Measurements from ENCODE around the gene HDAC4. TPM values are rescaled to one million over a fixed set of nuclear protein-coding genes. Genes with fewer than 3 reads are reported as not detected.

The HDAC4 gene
- total RNA-seq, 4 donors from 2014 or later: 68.0 to 123 (median 86.5) TPM

GRCh38 chr2:239318790-239319661, 81.8 kb downstream of the HDAC4 start:
- Histone ChIP-seq H3K4me1 (peaks cover 0 to 74% (median 27%) of the 10 kb centered on the region in 4 donors), H3K27me3 (no peaks in the 10 kb centered on the region), H3K36me3 (no peaks in the 10 kb centered on the region), H3K4me3 (peak overlapping the region; percentile 27 to 47 (median 36)), H3K9me3 (no peaks in the 10 kb centered on the region), H3K27ac (peak overlapping the region; percentile 64 to 92 (median 83))
- peak in 1 of 2 donors; percentile 51 for DNase-seq (ENCODE audit: low spot score in 2 of 2)
- WGBS, 2 donors: 8 to 15% methylated on average over 18 to 20 of the region's 20 CpGs
- peak in 1 of 2 donors; percentile 48 for TF ChIP-seq EP300 (IDR thresholded peaks at IDR 0.05)
- TF ChIP-seq, protein P1, sequence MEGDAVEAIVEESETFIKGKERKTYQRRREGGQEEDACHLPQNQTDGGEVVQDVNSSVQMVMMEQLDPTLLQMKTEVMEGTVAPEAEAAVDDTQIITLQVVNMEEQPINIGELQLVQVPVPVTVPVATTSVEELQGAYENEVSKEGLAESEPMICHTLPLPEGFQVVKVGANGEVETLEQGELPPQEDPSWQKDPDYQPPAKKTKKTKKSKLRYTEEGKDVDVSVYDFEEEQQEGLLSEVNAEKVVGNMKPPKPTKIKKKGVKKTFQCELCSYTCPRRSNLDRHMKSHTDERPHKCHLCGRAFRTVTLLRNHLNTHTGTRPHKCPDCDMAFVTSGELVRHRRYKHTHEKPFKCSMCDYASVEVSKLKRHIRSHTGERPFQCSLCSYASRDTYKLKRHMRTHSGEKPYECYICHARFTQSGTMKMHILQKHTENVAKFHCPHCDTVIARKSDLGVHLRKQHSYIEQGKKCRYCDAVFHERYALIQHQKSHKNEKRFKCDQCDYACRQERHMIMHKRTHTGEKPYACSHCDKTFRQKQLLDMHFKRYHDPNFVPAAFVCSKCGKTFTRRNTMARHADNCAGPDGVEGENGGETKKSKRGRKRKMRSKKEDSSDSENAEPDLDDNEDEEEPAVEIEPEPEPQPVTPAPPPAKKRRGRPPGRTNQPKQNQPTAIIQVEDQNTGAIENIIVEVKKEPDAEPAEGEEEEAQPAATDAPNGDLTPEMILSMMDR (IDR thresholded peaks at IDR 0.05): no peak

DNA sequence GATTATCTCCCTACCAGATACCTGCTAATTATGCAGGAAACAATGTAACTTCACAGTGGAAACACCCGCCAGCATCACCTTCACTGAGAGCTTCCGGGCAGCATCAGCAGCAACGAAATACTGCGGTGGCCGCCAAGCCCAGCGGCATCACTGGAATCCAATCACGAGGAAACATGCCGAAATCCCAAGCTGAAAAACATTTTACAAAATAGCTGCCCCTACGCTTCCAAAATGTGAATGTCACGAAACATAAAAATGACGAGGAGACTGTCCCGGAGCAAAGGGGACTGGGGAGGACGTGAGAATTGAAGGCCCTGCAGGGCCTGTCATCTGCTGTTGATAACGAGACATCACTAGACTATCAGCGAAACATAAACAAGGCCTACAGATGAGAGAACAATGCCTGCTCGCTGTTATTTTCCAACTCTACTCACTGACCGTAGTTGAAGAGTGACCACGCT, 82.6 kb downstream of the HDAC4 start:
- Histone ChIP-seq H3K27ac (peak overlapping the region; percentile 64 to 92 (median 83)), H3K27me3 (no peaks in the 10 kb centered on the region), H3K36me3 (no peaks in the 10 kb centered on the region), H3K4me1 (peaks cover 0 to 74% (median 32%) of the 10 kb centered on the region in 4 donors), H3K4me3 (no peak overlapping the region), H3K9me3 (no peaks in the 10 kb centered on the region)
- no peak for DNase-seq (ENCODE audit: low spot score in 2 of 2)
- TF ChIP-seq EP300 (IDR thresholded peaks at IDR 0.05): peak in 1 of 2 donors; percentile 7
- TF ChIP-seq POLR2A (IDR thresholded peaks at IDR 0.05): no peak
- 64 to 69% methylated on average over 18 of the region's 18 CpGs for WGBS, 2 donors

DNA sequence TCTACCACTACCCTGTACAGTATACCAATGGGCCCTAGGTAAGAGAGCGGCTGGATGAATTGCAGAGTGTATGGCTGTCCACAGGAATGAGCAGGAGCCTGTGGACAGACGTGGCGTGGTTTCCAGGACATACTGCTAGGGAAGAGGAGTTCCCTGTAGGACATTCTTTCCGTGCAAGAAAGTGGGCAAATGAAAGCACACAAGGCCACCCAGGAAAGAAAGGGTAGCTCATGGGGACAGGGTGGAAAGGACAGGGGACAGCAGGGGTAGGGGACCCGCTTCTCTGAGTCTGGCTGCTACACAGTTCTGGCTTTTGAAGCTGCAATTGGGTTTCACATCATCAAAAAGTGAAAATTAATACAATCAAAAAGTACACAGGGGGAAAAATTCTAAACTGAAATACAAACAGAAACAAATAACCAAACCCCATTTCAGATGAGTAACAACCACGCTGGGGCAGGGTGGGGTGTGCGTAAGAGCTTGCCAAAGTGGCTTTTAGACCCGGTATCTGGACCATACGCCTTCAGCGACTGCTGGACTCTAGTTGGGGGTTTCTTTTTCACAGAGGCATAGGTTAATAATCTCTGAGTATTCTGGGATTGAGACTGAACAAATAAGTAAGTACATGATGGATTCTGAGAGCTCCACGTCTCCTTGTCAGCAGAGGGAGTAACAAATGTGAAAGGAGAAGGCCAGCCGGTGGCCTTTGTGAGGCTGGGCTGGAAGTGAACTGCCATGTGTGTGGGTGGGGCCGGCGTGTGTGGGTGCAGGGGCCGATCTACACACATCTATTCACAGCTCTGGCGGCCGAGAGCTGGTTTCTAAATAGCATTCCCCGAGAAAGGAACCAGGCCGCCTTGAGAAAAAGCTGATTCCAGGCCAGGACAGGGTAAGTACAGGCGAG, 84.0 kb downstream of the HDAC4 start:
- Histone ChIP-seq H3K27ac (peak overlapping the region; percentile 64 to 92 (median 83)), H3K27me3 (no peaks in the 10 kb centered on the region), H3K4me3 (peak overlapping the region in 2 of 4 donors; percentile 10 to 15), H3K4me1 (peaks cover 0 to 73% (median 37%) of the 10 kb centered on the region in 4 donors), H3K36me3 (no peaks in the 10 kb centered on the region), H3K9me3 (no peaks in the 10 kb centered on the region)
- TF ChIP-seq POLR2A (IDR thresholded peaks at IDR 0.05) (peak in 1 of 2 donors; percentile 46), EP300 (IDR thresholded peaks at IDR 0.05) (peak in 1 of 2 donors; percentile 76)
- TF ChIP-seq, protein P1 (IDR thresholded peaks at IDR 0.05): peak in 3 of 5 experiments; percentile 6 to 42 (median 21)
- 27 to 28% methylated on average over 20 of the region's 20 CpGs for WGBS, 2 donors
- peak in 1 of 2 donors; percentile 60 for DNase-seq (ENCODE audit: low spot score in 2 of 2)

DNA sequence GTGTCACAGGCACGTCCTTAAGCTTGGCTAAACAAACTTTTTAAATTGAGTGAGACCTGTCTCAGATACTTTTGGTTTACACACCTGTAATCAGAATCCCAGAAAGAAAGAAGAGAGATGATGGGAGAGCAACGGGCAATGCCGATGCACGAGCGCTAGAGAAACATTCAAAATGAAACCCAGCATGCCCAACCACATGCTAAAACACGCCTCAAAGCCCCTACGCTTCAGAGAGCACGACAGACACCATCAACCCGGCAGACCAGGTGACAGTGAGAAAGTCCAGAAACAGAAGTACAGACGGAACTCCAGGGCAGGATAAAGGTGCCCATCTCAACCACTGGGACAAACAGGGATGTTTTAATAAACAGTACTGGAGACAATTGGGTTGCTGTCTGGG, 85.5 kb downstream of the HDAC4 start:
- H3K4me1 ChIP-seq: peaks cover 0 to 73% (median 44%) of the 10 kb centered on the region in 4 donors
- H3K9me3 ChIP-seq: no peaks in the 10 kb centered on the region
- 94% methylated on average over 10 of the region's 10 CpGs for WGBS, 2 donors
- no peaks in the 10 kb centered on the region for H3K36me3 ChIP-seq
- no peak for DNase-seq (ENCODE audit: low spot score in 2 of 2)
- H3K4me3 ChIP-seq: no peak overlapping the region
- TF ChIP-seq EP300 (IDR thresholded peaks at IDR 0.05): no peak
- no peak for TF ChIP-seq POLR2A (IDR thresholded peaks at IDR 0.05)
- TF ChIP-seq, protein P1 (IDR thresholded peaks at IDR 0.05): no peak
- H3K27ac ChIP-seq: peak overlapping the region in 2 of 4 donors; percentile 90 to 92
- H3K27me3 ChIP-seq: no peaks in the 10 kb centered on the region

DNA sequence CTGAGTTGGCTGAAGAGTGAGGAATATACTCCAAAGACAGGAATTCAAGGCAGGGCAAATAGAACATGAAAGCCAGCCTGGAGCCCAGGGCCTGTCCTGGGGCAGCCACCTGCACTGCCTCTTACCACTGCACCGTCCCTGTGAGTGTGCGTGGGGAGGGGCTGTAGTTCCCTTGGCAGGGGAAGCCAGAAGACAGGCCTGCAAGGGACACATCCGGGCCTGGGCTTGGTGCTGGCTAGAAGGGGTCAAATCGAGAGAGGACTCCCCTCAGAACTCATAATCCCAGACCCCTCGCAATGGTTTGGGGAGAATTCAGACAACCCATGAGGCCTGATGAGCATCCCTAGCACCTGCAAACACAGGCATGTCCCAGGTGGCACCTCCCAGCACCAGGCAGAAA, 87.0 kb downstream of the HDAC4 start:
- DNase-seq (ENCODE audit: low spot score in 2 of 2): no peak
- Histone ChIP-seq H3K36me3 (no peaks in the 10 kb centered on the region), H3K9me3 (no peaks in the 10 kb centered on the region), H3K27me3 (no peaks in the 10 kb centered on the region), H3K4me1 (peaks cover 0 to 75% (median 48%) of the 10 kb centered on the region in 4 donors), H3K4me3 (no peak overlapping the region), H3K27ac (peak overlapping the region in 2 of 4 donors; percentile 88 to 90)
- TF ChIP-seq EP300 (IDR thresholded peaks at IDR 0.05) (no peak), POLR2A (IDR thresholded peaks at IDR 0.05) (no peak)
- TF ChIP-seq, protein P1 (IDR thresholded peaks at IDR 0.05): no peak
- 82 to 85% methylated on average over 5 of the region's 5 CpGs for WGBS, 2 donors

All from tibial nerve (tissue), 4 donors.